ENCODE results near the gene B3GALT2.
"Not testable (repeated sequence)": the region's sequence is repeated elsewhere in the genome, so short reads cannot be mapped to it uniquely, and the experiment has no call there.

The B3GALT2 gene, protein sequence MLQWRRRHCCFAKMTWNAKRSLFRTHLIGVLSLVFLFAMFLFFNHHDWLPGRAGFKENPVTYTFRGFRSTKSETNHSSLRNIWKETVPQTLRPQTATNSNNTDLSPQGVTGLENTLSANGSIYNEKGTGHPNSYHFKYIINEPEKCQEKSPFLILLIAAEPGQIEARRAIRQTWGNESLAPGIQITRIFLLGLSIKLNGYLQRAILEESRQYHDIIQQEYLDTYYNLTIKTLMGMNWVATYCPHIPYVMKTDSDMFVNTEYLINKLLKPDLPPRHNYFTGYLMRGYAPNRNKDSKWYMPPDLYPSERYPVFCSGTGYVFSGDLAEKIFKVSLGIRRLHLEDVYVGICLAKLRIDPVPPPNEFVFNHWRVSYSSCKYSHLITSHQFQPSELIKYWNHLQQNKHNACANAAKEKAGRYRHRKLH

DNA sequence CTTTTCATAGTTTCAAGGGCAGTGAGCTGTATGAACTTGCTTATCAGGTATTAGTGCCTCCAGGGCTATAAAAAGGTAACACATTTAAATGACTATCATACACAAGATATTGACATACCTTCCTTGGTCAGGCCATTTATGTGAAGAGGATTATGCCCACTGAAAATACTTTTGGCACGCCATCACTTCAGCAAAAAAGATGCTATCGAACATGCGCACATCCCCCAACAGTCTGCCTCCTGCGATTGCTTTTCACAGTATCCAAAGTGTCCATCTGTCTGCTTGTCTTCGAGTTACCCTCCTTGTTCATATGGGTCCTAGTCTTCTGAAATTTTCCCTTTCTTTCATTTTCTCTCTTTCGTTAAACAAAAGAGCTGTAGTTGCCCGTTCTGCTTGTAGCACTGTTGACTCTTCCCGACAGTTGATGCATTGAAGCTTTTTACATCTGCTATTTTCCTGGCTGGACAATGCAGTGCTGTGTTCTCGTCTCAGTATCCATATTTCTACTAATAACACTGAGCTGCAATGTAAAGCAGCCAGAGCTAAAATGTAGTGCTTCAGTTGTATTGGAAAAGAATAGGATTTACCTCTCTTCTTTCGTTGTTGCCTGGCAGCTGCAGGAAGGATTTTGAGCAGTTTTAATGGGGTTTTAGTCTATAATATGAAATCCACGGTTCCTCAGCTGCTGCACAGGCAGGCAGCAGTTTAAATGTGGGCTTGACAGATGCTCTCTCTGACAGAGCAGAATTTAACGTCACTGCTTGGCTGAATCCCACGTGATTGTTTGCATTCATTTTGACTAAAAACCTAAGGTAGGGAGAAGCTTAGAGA, at the start of gene B3GALT2:
Gene B3GALT2, minus strand, starts transcription at position 713 of the 831 bp plus-strand sequence. CDS start 5,051 bp downstream, outside the sequence.
- TF ChIP-seq, protein P1, sequence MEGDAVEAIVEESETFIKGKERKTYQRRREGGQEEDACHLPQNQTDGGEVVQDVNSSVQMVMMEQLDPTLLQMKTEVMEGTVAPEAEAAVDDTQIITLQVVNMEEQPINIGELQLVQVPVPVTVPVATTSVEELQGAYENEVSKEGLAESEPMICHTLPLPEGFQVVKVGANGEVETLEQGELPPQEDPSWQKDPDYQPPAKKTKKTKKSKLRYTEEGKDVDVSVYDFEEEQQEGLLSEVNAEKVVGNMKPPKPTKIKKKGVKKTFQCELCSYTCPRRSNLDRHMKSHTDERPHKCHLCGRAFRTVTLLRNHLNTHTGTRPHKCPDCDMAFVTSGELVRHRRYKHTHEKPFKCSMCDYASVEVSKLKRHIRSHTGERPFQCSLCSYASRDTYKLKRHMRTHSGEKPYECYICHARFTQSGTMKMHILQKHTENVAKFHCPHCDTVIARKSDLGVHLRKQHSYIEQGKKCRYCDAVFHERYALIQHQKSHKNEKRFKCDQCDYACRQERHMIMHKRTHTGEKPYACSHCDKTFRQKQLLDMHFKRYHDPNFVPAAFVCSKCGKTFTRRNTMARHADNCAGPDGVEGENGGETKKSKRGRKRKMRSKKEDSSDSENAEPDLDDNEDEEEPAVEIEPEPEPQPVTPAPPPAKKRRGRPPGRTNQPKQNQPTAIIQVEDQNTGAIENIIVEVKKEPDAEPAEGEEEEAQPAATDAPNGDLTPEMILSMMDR (IDR thresholded peaks at IDR 0.05; ENCODE audit: low read depth, low read length), result no peak
- no peak for DNase-seq (ENCODE audit: extremely low read depth, low read depth)

DNA sequence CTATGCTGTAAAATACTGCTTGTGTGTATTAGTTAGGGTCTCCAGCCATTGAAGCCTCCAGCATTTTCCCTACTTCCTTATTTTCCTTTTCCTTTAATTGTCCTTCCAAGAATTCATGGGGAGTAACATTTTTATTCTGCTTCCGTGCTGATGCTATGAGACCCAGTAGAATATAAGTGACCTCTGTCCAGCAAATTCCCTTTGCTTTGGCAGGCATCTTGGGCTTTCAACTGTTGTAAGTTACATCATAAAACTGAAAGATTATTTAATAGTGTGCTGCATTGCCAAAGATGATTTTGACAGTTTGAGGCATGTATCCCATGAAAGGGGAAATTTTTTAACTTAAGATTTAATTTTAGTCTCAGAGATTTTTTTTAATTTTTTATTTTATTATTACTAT, 48.1 kb upstream of the B3GALT2 start:
- no peak for DNase-seq (ENCODE audit: extremely low read depth, low read depth)
- TF ChIP-seq, protein P1 (IDR thresholded peaks at IDR 0.05; ENCODE audit: low read depth, low read length), result no peak

DNA sequence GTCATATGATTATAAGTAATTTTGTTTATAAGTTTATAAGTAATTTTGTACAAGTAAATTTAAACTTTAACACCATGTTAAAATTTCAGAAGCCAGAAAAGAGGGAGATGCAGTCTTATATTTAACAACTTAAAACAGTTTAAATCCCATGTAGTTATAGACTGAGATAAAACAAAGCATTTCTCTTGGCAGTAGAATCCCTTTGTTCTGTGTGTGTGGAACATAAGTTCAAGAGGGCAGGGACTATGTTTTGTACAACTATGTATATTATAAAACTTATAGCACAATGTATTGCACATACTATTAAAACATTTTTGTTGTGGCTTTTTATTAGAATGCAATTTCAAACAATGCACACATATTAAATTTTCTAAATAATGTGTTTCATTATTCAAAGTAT, 44.7 kb upstream of the B3GALT2 start:
- not testable (repeated sequence) for DNase-seq (ENCODE audit: extremely low read depth, low read depth)

DNA sequence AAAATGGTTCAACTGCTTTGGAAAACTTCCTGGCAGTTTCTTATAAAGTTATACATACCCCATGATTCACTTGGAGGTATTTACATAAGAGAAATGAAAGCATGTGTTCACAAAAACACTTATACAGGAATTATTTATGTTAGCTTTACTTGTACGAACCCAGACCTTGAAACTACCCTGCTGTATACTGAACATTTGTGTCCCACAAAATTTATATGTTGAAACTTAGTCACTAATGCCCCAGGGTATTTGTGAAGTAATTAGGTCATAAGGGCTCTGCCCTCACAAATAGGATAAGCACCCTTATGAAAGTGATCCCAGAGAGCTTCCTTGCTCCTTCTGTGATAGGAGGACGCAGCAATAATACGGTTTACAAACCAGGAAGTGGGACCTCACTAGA, 42.7 kb upstream of the B3GALT2 start:
- DNase-seq (ENCODE audit: extremely low read depth, low read depth), result no peak
- TF ChIP-seq, protein P1 (IDR thresholded peaks at IDR 0.05; ENCODE audit: low read depth, low read length), result no peak

DNA sequence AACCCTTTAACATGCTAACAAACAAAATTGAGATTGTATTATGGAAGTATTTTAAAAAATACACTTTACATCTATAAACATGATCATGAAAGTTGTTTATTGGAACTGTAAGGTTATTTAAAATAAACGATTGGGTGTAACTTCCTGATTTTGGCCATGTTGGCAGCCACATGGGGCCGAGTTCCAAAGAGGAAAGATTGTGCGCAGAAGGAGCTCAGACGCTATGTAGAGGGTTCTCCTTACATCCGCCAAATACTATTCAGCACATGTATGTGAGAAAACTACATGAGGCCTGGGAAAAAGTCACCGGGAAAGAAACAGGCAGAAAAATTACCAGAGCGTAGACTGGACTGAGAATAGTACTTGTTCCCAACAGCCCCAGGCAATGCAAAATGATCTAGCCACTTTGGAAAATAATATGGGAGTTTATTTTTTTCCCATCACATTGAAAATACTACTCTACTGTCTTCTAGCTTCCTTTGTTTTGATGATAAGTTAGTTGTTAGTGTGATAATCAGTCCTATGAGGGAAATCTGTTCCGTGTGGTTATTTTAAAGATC, 35.7 kb upstream of the B3GALT2 start:
- DNase-seq (ENCODE audit: extremely low read depth, low read depth), result no peak
- TF ChIP-seq, protein P1 (IDR thresholded peaks at IDR 0.05; ENCODE audit: low read depth, low read length), result no peak

DNA sequence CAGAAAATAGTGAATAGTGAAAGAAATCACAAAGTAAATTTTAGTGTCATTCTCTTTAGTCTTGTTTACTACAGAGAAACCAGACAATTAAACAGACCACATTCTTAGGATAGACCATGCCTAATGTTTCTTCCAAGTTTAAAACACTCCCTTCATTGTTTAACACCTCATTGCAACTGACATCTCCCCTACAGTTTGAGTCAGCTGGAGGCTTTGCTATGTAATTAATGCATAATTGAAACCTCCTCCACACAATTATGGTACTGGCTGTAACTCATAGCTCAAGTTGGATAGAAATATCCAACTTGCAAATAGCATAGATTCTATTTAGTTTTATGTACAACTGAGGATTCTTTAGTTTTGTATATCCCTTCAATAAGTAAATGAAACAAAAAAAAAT, 35.2 kb upstream of the B3GALT2 start:
- DNase-seq (ENCODE audit: extremely low read depth, low read depth), result no peak
- TF ChIP-seq, protein P1 (IDR thresholded peaks at IDR 0.05; ENCODE audit: low read depth, low read length), result no peak

DNA sequence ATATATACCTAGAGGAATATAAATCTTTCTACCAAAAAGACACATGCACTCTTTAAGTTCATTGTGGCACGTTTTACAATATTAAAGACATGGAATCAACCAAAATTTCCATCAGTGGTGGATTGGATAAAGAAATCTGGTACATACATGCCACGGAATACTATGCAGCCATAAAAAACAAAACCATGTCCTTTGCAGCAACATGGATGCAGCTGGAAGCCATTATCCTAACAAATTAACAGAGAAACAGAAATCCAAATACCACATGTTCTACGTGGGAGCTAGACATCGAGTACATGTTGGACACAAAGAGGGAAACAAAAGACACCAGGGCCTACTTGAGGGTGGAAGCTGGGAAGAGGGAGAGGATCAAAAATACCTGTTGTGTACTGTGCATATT, 33.0 kb upstream of the B3GALT2 start:
- DNase-seq (ENCODE audit: extremely low read depth, low read depth), result no peak
- TF ChIP-seq, protein P1 (IDR thresholded peaks at IDR 0.05; ENCODE audit: low read depth, low read length), result no peak
